Panc1 (cell line): ENCODE data around the gene KCNAB2. TPM values are rescaled to one million over a fixed set of nuclear protein-coding genes. Genes with fewer than 3 reads are reported as not detected.

Source experiments
- ATAC-seq: fragments of 200-7000 bp; cut with Tn5 transposase; 2 replicates; pipeline ENCODE4 v1.9.1; 2020; ENCODE audit warnings: mild to moderate bottlenecking, moderate library complexity
- BruUV-seq: library from RNA; stranded (reverse); fragments of 400-500 nt; replicated peaks from 2 replicates; lab custom pipeline; 2021; lab: Mats Ljungman, UMichigan
- CTCF ChIA-PET: fragments of 300-600 bp; sonication (Branson Sonifier 250); formaldehyde crosslinking; loops from one replicate; lab custom pipeline; 2022; ENCODE audit warnings: antibody characterized with exemption; lab: Charles Lee
- POLR2A ChIA-PET: fragments of 300-600 bp; sonication (Branson Sonifier 250); formaldehyde crosslinking; loops from one replicate; lab custom pipeline; 2022; ENCODE audit warnings: antibody characterized with exemption; lab: Charles Lee
- DNase-seq: peaks from one replicate; pipeline ENCODE4 v3.0.0-alpha.2; 2010; ENCODE audit warnings: low read depth, low spot score
- H3K27ac ChIP-seq: 2 replicates; pipeline ENCODE4 v1.5.1; 2011; ENCODE audit warnings: mild to moderate bottlenecking, low read length, inconsistent platforms
- H3K27me3 ChIP-seq: fragments of 200-500 bp; sonication (Bioruptor generic); 2 replicates; pipeline ENCODE4 v1.6.0; 2014; ENCODE audit warnings: low read length, inconsistent platforms; ENCODE audit not compliant: control insufficient read depth, insufficient read depth
- H3K36me3 ChIP-seq: fragments of 200-500 bp; sonication (Bioruptor generic); 2 replicates; pipeline ENCODE4 v1.5.1; 2014; ENCODE audit warnings: inconsistent platforms, mild to moderate bottlenecking, low read length, moderate library complexity; ENCODE audit not compliant: control insufficient read depth, insufficient read depth
- H3K4me1 ChIP-seq: 2 replicates; pipeline ENCODE4 v1.5.1; 2011; ENCODE audit warnings: inconsistent platforms, mild to moderate bottlenecking, low read length, moderate library complexity; ENCODE audit not compliant: control insufficient read depth, insufficient read depth
- H3K4me3 ChIP-seq, 2 experiments: 2 replicates each; pipeline ENCODE4 v1.5.1; 2011 to 2012; ENCODE audit warnings: low read depth in 2 of 2, low read length in 2 of 2, mild to moderate bottlenecking in 2 of 2, inconsistent platforms in 1 of 2, moderate library complexity in 1 of 2
- H3K9me3 ChIP-seq: fragments of 200-500 bp; sonication (Bioruptor generic); 2 replicates; pipeline ENCODE4 v1.5.1; 2014; ENCODE audit warnings: low read depth, mild to moderate bottlenecking, inconsistent platforms, low read length, moderate library complexity; ENCODE audit not compliant: control insufficient read depth, insufficient read depth
- CTCF ChIP-seq: fragments of 450-650 bp; IDR thresholded peaks from 2 replicates; pipeline ENCODE4 v1.5.1; 2017; ENCODE audit warnings: mild to moderate bottlenecking
- POLR2AphosphoS5 ChIP-seq: IDR thresholded peaks from 2 replicates; pipeline ENCODE4 v1.6.1; 2012; ENCODE audit warnings: mild to moderate bottlenecking, low read depth, low read length, moderate library complexity
- REST ChIP-seq, 2 experiments: IDR thresholded peaks; 2 replicates each; pipeline ENCODE4 v1.6.1; 2011 to 2012; ENCODE audit warnings: low read depth in 2 of 2, control low read depth in 1 of 2, low read length in 1 of 2, mild to moderate bottlenecking in 1 of 2, moderate library complexity in 1 of 2; ENCODE audit not compliant: insufficient read depth in 1 of 2
- SIN3A ChIP-seq: IDR thresholded peaks from 2 replicates; pipeline ENCODE4 v1.6.1; 2012; ENCODE audit warnings: low read depth, mild to moderate bottlenecking, low read length, moderate library complexity, borderline replicate concordance; ENCODE audit not compliant: insufficient read depth
- TCF7L2 ChIP-seq: IDR thresholded peaks from 2 replicates; pipeline ENCODE4 v1.6.1; 2011; ENCODE audit warnings: mild to moderate bottlenecking, low read depth, low read length, inconsistent platforms
- in situ Hi-C: cut with HindIII; loops from 2 replicates; pipeline ENCODE4 v1.10.0; 2016; ENCODE audit warnings: low sequenced_read_pairs, low pct_unique_long_range_greater_than_20kb
- intact Hi-C: fragments of 100-400 bp; cut with micrococcal nuclease; formaldehyde crosslinking; loops from one replicate; pipeline ENCODE4 v1.10.0; 2022; ENCODE audit not compliant: unreplicated experiment
- total RNA-seq: library from RNA; stranded (reverse); gene quantifications from one replicate; pipeline ENCODE4 v1.2.1, GENCODE V29; 2021; ENCODE audit not compliant: unreplicated experiment

The KCNAB2 gene
- total RNA-seq, 1 experiment from 2014 or later, result 27.6 TPM

- BruUV-seq, result TSS peak; percentile 53
- intact Hi-C loops, result no loop called here
- no peak overlapping the region for H3K27ac ChIP-seq
- in situ Hi-C loops, result no loop called here
- TF ChIP-seq CTCF, result no peak
- no peak for TF ChIP-seq TCF7L2
- TF ChIP-seq POLR2AphosphoS5, result no peak
- no peak for TF ChIP-seq REST (IDR thresholded peaks at IDR 0.05; ENCODE audit: insufficient read depth in 1 of 2, low read depth in 2 of 2, low read length in 1 of 2)
- TF ChIP-seq SIN3A, result no peak
- no peaks in the 10 kb centered on the region for H3K4me1 ChIP-seq
- H3K9me3 ChIP-seq, result peaks cover 14% of the 10 kb centered on the region
- ATAC-seq, result peak; percentile 79
- H3K36me3 ChIP-seq, result no peaks in the 10 kb centered on the region
- CTCF ChIA-PET, result no interaction called here
- no peak overlapping the region for H3K4me3 ChIP-seq
- no peaks in the 10 kb centered on the region for H3K27me3 ChIP-seq
- DNase-seq, result peak; percentile 73
- POLR2A ChIA-PET, result no interaction called here
Observed at GRCh38 chr1:6116137-6116536, 70.4 kb downstream of the KCNAB2 start.

DNA sequence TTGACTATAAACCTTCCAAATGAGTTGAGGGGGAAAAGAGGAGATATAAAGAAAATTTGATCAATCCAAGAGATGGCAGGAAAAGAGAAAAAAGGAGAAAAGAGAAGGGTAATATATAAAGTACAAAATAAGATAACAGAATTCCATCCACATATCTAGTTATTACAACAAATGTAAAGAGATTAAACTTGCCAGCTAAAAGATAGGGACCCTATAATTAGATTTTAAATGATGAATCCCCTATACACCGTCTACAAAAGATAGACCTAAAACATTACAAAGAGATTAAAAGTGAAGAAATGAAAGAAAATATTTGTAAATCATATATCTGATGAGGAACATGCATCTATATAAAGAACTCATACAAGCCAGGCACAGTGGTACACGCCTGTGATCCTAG is 71.4 kb downstream of the KCNAB2 start:
- Histone ChIP-seq H3K9me3 (peaks cover 14% of the 10 kb centered on the region), H3K36me3 (no peaks in the 10 kb centered on the region), H3K27me3 (no peaks in the 10 kb centered on the region), H3K4me3 (no peak overlapping the region), H3K27ac (no peak overlapping the region), H3K4me1 (no peaks in the 10 kb centered on the region)
- TF ChIP-seq TCF7L2 (no peak), SIN3A (no peak), POLR2AphosphoS5 (no peak), CTCF (no peak), REST (IDR thresholded peaks at IDR 0.05; ENCODE audit: insufficient read depth in 1 of 2, low read depth in 2 of 2, low read length in 1 of 2) (no peak)
- ChIA-PET CTCF (no interaction called here), POLR2A (no interaction called here)
- no peak for DNase-seq
- in situ Hi-C loops, result no loop called here
- intact Hi-C loops, result no loop called here
- BruUV-seq, result no TSS peak
- ATAC-seq, result no peak
